ENCODE measurements around the gene GTF2F1.
"Not testable (repeated sequence)": the region's sequence is repeated elsewhere in the genome, so short reads cannot be mapped to it uniquely, and the experiment has no call there.

Gene GTF2F1

GRCh38 chr19:6355321-6356040 lies 37.5 kb downstream of the GTF2F1 start:
- not testable (repeated sequence) for DNase-seq (ENCODE audit: low read depth)

GRCh38 chr19:6354098-6354674 lies 38.8 kb downstream of the GTF2F1 start:
- no peak for DNase-seq (ENCODE audit: low read depth)

- DNase-seq (ENCODE audit: low read depth): no peak
Observed at GRCh38 chr19:6352381-6353165, 40.4 kb downstream of the GTF2F1 start.

GRCh38 chr19:6350688-6351087 lies 42.3 kb downstream of the GTF2F1 start:
- no peak for DNase-seq (ENCODE audit: low read depth)

GRCh38 chr19:6349271-6349670 lies 43.7 kb downstream of the GTF2F1 start:
- not testable (repeated sequence) for DNase-seq (ENCODE audit: low read depth)

- DNase-seq (ENCODE audit: low read depth): no peak
Observed at GRCh38 chr19:6343462-6343861, 49.5 kb downstream of the GTF2F1 start.

GRCh38 chr19:6340493-6341201 lies 52.3 kb downstream of the GTF2F1 start:
- DNase-seq (ENCODE audit: low read depth): no peak

GRCh38 chr19:6334490-6335285 lies 58.3 kb downstream of the GTF2F1 start:
- DNase-seq (ENCODE audit: low read depth): no peak

- DNase-seq (ENCODE audit: low read depth): no peak
Observed at GRCh38 chr19:6333439-6333838, 59.5 kb downstream of the GTF2F1 start, which contains the start of gene ACER1. Gene ACER1, minus strand, starts transcription at chr19:6333612. Its CDS starts 61 bp downstream, at chr19:6333551.

All from T follicular helper cell (primary cell).